ENCODE results near the gene BABAM1. TPM values are rescaled to one million over a fixed set of nuclear protein-coding genes. Genes with fewer than 3 reads are reported as not detected.

Gene BABAM1
- total and polyA plus RNA-seq, 3 donors from 2014 or later, result 93.2 to 110 (median 95.4) TPM

DNA sequence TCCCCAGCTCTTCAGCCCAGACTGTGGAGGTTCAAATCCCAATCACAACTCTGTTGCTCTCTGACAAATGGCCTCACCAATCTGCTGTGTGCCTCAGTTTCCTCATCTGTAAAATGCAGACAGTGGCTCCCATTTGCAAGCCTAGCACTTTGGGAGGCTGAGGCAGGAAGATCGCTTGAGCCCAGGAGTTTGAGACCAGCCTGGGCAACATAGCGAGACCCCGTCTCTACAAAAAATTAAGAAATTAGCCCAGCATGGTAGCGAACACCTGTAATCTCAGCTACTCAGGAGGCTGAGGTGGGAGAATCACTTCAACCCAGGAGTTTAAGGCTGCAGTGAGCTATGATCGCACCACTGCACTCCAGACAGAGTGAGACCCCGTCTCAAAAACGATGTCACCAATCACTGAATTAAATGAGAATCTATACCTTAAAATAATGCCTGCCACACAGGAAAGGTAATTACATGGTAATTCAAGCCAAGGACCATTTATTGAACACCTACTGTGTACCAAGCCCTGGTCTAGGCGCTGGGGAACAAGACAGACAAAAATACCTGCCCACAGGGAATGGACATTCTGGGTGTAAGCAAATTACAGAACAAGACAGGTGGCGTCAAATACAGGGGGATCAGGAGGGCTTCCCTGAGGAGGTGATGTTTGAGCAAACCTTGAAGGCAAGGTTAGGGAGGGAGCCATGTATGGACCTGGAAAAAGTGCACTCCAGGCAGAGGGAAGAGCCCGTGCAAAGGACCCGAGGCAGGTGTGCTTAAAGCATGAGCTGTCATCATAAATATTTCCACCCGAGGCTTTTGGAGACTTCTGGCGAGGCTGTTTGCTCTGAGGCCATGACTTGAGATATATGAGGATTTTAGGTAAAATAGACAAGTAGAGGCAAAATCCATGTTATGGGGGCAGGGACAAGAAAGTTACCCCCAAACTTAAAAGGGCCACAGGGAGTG, 29.2 kb upstream of the BABAM1 start:
- peaks cover 35% of the 10 kb centered on the region for H3K4me1 ChIP-seq
- TF ChIP-seq, protein P1, sequence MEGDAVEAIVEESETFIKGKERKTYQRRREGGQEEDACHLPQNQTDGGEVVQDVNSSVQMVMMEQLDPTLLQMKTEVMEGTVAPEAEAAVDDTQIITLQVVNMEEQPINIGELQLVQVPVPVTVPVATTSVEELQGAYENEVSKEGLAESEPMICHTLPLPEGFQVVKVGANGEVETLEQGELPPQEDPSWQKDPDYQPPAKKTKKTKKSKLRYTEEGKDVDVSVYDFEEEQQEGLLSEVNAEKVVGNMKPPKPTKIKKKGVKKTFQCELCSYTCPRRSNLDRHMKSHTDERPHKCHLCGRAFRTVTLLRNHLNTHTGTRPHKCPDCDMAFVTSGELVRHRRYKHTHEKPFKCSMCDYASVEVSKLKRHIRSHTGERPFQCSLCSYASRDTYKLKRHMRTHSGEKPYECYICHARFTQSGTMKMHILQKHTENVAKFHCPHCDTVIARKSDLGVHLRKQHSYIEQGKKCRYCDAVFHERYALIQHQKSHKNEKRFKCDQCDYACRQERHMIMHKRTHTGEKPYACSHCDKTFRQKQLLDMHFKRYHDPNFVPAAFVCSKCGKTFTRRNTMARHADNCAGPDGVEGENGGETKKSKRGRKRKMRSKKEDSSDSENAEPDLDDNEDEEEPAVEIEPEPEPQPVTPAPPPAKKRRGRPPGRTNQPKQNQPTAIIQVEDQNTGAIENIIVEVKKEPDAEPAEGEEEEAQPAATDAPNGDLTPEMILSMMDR (IDR thresholded peaks at IDR 0.05), result no peak
- no peak for TF ChIP-seq POLR2A (IDR thresholded peaks at IDR 0.05)
- no peak overlapping the region for H3K4me3 ChIP-seq
- no peak for DNase-seq
- H3K36me3 ChIP-seq (ENCODE audit: low read depth, missing control alignments), result no peaks in the 10 kb centered on the region
- no peaks in the 10 kb centered on the region for H3K27me3 ChIP-seq
- no peaks in the 10 kb centered on the region for H3K9me3 ChIP-seq
- no peak overlapping the region for H3K27ac ChIP-seq
- intact Hi-C loops (cut with DNase I; ENCODE audit: low total_unique reads), result no loop called here
- 92 to 95% methylated on average over 13 of the region's 13 CpGs for WGBS, 2 donors

DNA sequence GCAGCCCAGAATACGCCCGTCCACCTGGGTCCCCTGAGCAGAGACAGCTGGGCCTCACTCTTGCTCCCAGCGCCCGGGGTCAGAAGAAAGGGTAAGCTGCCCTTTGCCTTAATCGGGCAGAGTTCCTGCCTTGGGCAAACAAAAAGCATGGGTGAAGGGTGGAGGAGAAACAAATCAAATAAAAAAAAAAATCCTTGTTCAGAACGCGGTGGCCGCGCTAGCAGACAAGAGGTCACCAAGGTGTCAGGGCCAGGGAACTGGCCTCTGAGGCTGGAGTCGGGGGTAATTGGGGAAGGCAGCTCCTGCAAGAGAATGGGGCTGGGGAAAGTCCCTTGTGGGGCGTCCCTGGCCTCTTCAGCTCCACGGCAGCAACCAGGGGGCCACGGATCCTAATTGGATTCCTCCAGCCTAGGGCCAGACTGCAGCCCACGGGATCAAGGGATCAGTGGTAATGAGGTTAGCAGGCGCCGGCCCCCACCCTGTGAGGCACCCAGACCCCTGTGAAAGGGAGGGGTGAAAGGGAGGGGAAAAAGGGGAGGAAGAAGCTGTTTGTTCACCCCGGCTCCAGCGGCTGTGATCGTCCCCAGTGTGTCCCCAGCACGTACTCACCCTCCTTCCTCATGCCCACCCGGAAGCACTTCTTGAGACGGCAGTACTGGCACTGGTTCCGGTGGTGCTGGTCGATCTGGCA, 27.0 kb upstream of the BABAM1 start:
- intact Hi-C loops (cut with DNase I; ENCODE audit: low total_unique reads), result no loop called here
- Histone ChIP-seq H3K36me3 (ENCODE audit: low read depth, missing control alignments) (no peaks in the 10 kb centered on the region), H3K27me3 (no peaks in the 10 kb centered on the region), H3K9me3 (no peaks in the 10 kb centered on the region), H3K4me1 (peaks cover 40% of the 10 kb centered on the region), H3K4me3 (no peak overlapping the region), H3K27ac (peak overlapping the region in 1 of 2 donors; percentile 15)
- TF ChIP-seq, protein P1 (IDR thresholded peaks at IDR 0.05), result no peak
- TF ChIP-seq POLR2A (IDR thresholded peaks at IDR 0.05), result no peak
- 52 to 67% methylated on average over 17 to 24 of the region's 24 CpGs for WGBS, 2 donors
- DNase-seq, result no peak

GRCh38 chr19:17240826-17241399, 26.3 kb upstream of the BABAM1 start:
- Histone ChIP-seq H3K36me3 (ENCODE audit: low read depth, missing control alignments) (no peaks in the 10 kb centered on the region), H3K27ac (no peak overlapping the region), H3K9me3 (no peaks in the 10 kb centered on the region), H3K4me3 (no peak overlapping the region), H3K4me1 (peaks cover 37% of the 10 kb centered on the region), H3K27me3 (no peaks in the 10 kb centered on the region)
- TF ChIP-seq, protein P1 (IDR thresholded peaks at IDR 0.05), result no peak
- no peak for TF ChIP-seq POLR2A (IDR thresholded peaks at IDR 0.05)
- 98 to 100% methylated on average over 4 to 6 of the region's 6 CpGs for WGBS, 2 donors
- DNase-seq, result no peak
- intact Hi-C loops (cut with DNase I; ENCODE audit: low total_unique reads), result no loop called here

DNA sequence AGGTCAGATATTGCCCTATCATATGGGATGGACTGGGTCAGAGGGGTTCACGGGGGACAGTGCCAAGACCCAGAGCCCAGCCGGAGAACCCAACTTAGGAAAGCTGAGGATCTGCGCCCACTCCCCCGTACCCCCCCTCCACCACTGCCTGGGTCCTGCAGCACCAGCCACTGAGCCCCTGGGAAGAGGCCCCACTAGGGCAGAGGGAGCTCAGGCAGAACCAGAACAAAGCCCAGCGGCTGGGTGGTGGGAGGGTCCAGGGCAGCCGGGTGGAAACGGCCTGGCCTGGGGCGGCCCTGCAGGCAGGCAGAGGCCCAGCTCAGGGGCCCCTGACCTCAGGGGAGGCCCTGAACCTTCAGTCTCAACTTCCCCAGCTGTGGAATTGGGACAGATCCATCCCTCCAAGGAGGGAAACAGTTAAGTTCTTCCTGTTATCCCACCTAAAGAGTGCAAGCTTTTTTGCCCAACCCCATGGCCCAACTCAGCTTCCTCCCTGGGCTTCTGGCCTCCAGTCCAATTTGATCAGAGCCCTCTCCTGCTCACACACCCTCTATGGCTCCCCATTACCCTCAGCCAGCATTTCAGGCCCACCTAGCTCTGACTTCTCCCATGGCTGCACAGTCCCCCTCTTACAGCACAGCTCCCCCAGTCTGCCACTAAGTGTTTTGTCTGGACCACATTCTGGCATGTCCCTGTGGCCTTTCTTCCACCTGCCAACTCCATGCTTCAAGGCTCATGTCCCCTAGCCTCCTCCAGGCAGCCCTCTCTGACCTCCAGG, 24.6 kb upstream of the BABAM1 start:
- Histone ChIP-seq H3K4me1 (peaks cover 45% of the 10 kb centered on the region), H3K27ac (peak overlapping the region in 1 of 2 donors; percentile 82), H3K36me3 (ENCODE audit: low read depth, missing control alignments) (no peaks in the 10 kb centered on the region), H3K9me3 (no peaks in the 10 kb centered on the region), H3K27me3 (no peaks in the 10 kb centered on the region), H3K4me3 (no peak overlapping the region)
- DNase-seq, result no peak
- intact Hi-C loops (cut with DNase I; ENCODE audit: low total_unique reads), result no loop called here
- TF ChIP-seq, protein P1 (IDR thresholded peaks at IDR 0.05), result no peak
- no peak for TF ChIP-seq POLR2A (IDR thresholded peaks at IDR 0.05)
- WGBS, 2 donors, result 71 to 83% methylated on average over 3 to 7 of the region's 8 CpGs
